Medulla oblongata (tissue), 1 donor: ENCODE measurements around the gene MAP2K1.
"Not testable (repeated sequence)": the region's sequence is repeated elsewhere in the genome, so short reads cannot be mapped to it uniquely, and the experiment has no call there.

ENCODE experiments used
- DNase-seq: peaks from one replicate; pipeline ENCODE4 v3.0.0-alpha.2; 2015; ENCODE audit errors: extremely low spot score

The MAP2K1 gene

DNA sequence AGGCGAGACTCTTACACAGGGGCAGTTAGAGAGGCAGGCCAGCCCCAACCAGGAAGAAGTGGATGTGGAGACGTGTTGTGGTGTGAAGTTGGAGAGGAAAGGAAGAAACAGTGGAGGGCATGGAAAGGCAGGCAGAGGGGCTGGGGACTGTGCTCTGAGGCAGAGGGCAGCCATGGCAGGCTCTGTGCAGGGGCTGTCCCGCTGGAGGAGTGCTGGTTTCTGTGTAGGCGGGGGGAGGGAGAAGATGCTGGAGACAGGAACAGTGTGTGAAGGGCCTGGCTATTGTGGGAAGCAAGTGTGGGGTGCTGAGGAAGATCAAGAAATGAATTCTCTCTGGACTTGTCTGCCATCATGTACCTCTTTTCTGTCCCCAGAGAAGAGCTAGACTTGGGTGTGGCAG, 89.8 kb downstream of the MAP2K1 start:
- no peak for DNase-seq

DNA sequence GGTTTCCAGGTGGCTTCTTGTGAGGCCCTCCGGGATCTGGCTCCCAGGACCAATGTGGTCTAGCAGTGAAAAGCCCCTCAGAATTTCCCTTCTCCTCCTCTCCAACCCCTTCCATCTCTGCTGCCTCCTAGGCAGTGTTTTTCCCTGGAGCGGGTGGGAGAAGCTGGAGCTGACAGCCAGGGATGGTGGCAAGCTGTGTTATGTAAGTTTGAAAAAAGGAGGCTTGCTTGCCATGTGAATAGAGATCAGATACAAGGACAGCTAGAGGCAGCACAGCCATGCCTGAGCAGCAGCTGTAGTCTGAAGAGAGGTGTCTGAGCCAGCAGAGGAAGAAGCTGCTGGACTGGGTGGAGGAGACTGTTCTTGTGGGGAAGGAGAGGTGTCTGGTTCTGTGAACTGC, 90.3 kb downstream of the MAP2K1 start:
- DNase-seq: no peak

GRCh38 chr15:66480267-66480666, 93.6 kb downstream of the MAP2K1 start:
- DNase-seq: no peak

GRCh38 chr15:66481107-66481856, 94.6 kb downstream of the MAP2K1 start:
- DNase-seq: no peak

- DNase-seq: no peak
These were observed 95.8 kb downstream of the MAP2K1 start for GRCh38 chr15:66482539-66482938.

GRCh38 chr15:66483131-66483566, 96.4 kb downstream of the MAP2K1 start:
- DNase-seq: no peak

- DNase-seq: no peak
These were observed 97.9 kb downstream of the MAP2K1 start for GRCh38 chr15:66484539-66485112.

DNA sequence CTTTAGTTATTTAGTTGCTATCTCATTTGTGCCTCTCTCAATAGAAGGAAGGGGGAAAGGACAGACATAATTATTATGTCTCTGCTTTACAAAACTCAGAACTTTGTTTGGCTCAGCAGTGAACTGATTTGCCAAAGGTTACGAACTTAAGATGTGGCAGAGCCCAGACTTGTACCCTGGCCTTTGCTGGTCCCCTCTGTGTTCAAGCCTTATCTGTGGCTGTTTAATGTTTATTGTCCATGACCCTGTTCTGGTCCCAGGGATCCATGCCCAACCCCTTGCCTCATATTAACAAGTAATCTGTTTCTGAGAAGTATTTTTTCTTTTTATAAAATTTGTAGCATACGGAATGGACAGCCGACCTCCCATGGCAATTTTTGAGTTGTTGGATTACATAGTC, 100.2 kb downstream of the MAP2K1 start:
- no peak for DNase-seq

DNA sequence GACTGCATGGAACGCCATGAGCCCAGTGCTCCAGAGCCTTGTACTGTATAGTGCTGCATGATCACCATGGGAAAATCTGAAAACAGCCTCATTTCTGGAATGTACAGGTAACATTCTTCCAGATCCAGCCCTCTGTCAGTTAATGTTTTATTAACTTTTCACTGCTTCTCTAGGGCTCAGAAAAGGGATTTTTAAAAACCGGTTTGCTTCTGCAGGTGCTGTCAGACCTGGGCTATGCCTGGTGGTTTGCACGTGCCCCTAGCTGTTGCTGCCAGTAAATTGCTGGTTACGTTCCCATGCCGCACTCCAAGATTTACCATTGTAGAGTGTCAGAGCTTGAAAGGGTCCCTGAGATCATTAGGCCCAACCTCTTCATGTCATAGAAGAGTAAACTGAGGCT, 101.8 kb downstream of the MAP2K1 start:
- no peak for DNase-seq

DNA sequence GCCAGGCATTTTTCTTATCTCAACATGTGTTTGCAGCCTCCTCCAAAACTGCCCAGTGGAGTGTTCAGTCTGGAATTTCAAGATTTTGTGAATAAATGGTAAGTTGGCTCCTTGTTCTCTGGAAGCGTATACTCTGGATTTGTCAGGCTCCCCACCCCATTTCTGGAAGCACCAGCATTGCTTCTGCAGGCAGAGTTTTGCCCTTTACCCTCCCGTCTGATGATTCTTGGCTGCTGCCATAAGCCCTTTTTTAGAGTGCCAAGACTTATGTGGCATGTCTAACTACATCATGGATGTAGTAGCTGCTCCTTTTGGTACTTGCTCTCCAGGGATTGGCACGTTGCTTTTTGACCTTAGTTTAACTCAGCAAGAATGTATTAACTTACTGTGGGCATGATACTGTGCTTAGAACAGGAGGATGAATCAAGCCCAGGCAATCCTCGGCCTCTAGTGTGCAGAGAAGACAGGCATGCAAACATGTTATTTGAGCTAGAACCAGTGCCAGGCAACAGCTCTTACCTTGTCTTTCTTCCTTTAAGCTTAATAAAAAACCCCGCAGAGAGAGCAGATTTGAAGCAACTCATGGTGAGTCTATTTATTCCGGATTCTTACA, 102.6 kb downstream of the MAP2K1 start:
- no peak for DNase-seq

DNA sequence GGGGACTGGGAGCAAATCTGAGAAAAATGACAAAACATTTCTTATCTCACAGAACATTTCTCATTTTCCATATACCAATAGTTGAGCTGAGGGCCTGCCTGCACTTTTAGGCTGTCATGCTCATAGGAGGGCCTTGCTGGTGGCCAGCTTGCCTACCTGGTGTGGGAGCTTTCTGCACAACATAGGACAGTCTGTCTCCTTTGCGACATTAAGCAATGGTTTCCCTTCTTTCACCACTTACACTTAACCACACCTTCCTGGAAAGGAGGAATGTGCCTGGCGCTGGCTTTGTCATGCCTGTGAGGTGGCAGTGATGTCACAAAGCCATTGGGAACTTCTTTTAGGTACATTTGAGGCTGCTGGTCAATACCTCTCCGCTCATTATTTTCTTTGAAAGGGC, 105.1 kb downstream of the MAP2K1 start:
- DNase-seq: no peak

- DNase-seq: no peak
These were observed 107.5 kb downstream of the MAP2K1 start for GRCh38 chr15:66494262-66494661.

DNA sequence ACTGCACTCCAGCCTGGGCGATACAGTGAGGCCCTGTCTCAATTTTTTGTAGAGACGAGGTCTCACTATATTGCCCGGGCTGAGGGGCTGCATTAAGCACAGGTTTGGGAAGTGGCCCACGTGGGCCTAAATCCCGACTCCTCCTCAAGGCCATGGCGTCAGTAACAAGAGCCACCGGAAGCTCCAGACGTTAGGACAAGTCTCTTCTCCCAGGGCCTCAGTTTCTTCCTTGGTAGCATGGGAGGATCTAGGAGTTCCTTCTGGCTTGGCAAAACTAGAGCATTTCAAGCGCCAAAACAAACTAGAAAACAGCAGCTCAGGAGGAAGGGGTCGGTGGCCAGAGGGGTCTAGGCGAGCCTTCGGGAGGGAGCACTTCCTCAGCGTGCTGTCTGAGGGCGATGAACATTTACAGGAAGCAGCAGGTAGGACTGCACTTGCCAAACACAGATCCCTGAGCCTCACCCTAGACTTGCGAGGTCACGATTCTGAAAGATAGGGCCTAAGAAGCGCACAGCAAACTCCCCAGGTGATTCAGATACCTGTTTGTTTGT, 110.3 kb downstream of the MAP2K1 start:
- DNase-seq: no peak

DNA sequence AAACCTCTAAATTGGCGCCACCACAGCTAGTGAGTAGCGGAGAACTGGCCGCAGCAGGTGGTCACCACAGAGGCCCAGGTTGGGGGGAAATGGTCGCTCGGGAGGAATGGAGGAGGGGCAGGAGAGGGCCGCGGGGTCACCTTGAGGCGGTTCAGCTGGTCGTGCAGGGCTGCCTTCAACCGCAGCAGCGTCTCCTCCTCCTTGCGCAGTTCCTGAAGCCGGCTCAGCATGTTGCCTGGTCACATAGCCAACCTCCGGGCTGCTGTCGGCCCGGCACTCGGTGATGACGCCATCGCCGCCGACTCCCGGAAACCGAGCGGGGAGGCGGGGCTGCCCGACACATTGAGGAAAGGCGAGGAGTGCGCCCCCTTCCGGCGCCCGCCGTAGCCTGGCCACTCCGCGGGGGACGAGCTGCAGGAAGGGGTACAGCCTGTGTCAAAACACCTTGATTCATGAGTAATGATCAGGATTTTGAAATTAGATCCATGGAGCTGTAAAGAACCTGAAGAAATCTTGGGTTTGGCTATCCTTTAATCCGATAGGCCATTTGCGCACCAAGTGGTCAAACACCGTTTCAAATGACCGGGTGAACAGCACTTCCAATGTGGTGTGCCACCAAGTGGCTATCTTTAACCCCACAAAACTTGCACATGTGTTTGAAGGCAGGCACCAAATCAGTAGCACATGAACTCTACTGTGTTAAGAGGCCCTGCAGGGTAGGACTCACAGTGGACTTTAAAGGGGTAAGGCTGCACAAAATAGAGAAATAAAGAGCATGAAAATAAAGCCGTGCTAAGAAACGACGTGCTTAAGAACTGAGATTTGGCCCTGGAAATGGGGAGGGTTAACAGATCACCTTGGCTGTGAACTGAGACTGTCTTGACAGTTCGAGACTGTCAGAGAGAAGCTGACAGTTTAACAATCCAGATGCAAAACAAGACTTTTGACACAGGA, 111.1 kb downstream of the MAP2K1 start, which contains the start of gene SNAPC5:
Gene SNAPC5 (minus strand): TSS at position 261 of the 954 bp plus-strand sequence. CDS start 31 bp downstream, at position 230.
- DNase-seq: peak; percentile 94

DNA sequence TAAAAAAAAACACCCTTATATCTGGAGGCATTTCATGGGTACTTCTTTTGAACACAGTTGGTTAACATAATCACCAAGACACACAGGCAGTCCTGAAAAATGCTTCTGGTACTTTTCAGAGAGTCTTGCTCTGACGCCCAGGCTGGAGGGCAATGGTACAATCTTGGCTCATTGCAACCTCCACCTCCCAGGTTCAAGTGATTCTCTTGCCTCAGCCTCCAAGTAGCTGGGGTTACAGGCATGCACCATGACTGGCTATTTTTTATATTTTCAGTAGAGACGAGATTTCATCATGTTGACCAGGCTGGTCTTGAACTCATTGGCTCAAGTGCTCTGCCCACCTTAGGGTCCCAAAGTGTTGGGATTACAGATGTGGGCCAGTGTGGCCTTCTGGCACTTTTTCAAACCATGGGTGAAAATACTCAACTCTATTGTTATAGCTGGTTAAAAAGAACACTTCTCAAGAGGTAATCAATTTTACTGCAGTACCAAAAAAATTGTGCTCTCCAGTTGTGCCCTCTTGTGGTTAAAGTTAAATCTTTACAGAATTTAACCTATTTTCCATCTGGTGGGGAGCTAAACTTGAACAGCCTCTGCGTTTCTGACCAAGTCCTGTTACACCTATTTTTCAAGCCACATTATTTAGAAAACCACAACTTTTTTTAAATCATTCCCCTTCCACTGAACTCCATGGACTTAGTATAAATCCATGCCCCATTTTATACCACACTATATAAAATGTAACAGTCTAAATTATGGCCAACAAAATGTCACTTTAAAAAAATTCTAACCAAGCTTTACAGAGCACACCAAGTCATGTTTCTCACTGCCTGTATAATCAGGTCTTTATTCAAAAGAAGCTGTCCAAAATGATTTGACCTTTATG, 112.0 kb downstream of the MAP2K1 start:
- peak; percentile 29 for DNase-seq

DNA sequence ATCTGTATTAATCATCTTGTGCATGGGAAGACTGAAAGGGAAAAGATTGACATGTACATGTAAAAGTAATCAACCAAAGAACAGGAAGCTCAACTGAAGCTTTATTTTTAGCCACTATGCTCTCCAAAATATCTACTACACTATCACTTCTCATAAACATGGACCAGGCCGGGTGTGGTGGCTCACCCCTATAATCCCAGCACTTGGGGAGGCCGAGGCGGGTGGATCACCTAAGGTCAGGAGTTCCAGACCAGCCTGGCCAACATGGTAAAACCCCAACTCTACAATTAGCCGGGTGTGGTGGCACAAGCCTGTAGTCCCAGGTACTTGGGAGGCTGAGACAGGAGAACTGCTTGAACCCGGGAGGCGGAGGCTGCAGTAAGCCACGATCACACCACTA, 113.6 kb downstream of the MAP2K1 start:
- DNase-seq: not testable (repeated sequence)

GRCh38 chr15:66502491-66502890, 115.8 kb downstream of the MAP2K1 start:
- no peak for DNase-seq

- DNase-seq: not testable (repeated sequence)
These were observed 116.4 kb downstream of the MAP2K1 start for GRCh38 chr15:66503041-66503648.

DNA sequence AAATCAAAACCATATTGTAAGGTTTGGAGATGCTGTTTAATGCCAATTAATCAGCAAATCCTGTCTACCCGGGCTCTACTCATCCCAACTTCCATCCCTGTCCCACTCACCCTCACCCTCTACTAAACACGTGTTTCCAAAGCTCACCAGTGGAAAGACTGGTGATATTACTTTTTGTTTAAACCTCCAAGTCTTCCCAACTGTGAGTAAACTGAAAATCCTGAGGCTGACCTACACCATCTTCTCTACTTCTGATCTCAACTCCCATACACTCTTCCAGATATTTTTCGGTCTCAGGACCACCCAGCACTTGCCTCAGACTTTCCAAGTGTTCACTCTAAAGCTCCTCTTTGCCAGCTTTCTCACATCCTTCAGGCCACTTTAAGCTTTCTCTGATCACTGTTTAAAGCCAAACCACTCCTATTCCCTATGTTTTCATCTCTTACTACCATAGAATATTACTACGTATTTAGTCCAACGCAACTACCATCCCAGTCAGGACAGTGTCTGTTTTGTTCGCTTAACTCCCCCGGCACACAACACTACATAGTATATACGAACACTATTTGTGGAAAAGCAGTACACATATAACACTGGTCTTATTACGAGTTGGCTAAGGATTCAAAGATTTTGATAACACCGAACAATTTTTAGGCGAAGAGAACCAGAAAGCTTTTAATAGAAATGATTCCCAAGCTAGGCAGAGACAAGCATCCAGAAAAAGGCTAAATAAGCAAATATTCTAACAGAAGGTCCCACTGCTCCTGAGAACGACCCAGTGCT, 117.3 kb downstream of the MAP2K1 start:
- DNase-seq: no peak
